Activated naive CD4-positive, alpha-beta T cell treated with anti-CD3 and anti-CD28 coated beads for 36 hours (primary cell): ENCODE data around the gene USP9Y. TPM values are rescaled to one million over a fixed set of nuclear protein-coding genes. Genes with fewer than 3 reads are reported as not detected.
A peak's percentile ranks its signal among the peaks of the same experiment; 100 is the strongest.
"Not testable (repeated sequence)": the region's sequence is repeated elsewhere in the genome, so short reads cannot be mapped to it uniquely, and the experiment has no call there.

ENCODE experiments used
- CTCF ChIA-PET: fragments of 350-600 bp; sonication (Branson Sonifier 250); formaldehyde crosslinking; loops from one replicate; lab custom pipeline; 2021; ENCODE audit warnings: antibody characterized with exemption; lab: Charles Lee
- DNase-seq: peaks from one replicate; pipeline ENCODE4 v3.0.0-alpha.2; 2020
- H3K27ac Mint-ChIP-seq: one replicate; pipeline ENCODE4 v1.8.0; 2021; ENCODE audit warnings: mild to moderate bottlenecking, mixed read lengths
- H3K27me3 Mint-ChIP-seq: one replicate; pipeline ENCODE4 v1.8.0; 2021; ENCODE audit warnings: low read depth, mixed read lengths
- H3K36me3 Mint-ChIP-seq: one replicate; pipeline ENCODE4 v1.8.0; 2021; ENCODE audit warnings: low read depth, mixed read lengths
- H3K4me1 Mint-ChIP-seq: one replicate; pipeline ENCODE4 v1.8.0; 2021; ENCODE audit warnings: low read depth, mixed read lengths
- H3K4me3 Mint-ChIP-seq: one replicate; pipeline ENCODE4 v1.8.0; 2021; ENCODE audit warnings: mild to moderate bottlenecking, moderate library complexity, mixed read lengths
- H3K9me3 Mint-ChIP-seq: one replicate; pipeline ENCODE4 v1.8.0; 2021; ENCODE audit warnings: mixed read lengths
- intact Hi-C: fragments of 100-400 bp; cut with micrococcal nuclease; formaldehyde crosslinking; loops from one replicate; pipeline ENCODE4 v1.15.1; 2023
- total RNA-seq, 2 experiments: library from RNA; stranded (reverse); gene quantifications; one replicate each; pipeline ENCODE4 v1.2.3, GENCODE V29; 2021

The USP9Y gene, protein sequence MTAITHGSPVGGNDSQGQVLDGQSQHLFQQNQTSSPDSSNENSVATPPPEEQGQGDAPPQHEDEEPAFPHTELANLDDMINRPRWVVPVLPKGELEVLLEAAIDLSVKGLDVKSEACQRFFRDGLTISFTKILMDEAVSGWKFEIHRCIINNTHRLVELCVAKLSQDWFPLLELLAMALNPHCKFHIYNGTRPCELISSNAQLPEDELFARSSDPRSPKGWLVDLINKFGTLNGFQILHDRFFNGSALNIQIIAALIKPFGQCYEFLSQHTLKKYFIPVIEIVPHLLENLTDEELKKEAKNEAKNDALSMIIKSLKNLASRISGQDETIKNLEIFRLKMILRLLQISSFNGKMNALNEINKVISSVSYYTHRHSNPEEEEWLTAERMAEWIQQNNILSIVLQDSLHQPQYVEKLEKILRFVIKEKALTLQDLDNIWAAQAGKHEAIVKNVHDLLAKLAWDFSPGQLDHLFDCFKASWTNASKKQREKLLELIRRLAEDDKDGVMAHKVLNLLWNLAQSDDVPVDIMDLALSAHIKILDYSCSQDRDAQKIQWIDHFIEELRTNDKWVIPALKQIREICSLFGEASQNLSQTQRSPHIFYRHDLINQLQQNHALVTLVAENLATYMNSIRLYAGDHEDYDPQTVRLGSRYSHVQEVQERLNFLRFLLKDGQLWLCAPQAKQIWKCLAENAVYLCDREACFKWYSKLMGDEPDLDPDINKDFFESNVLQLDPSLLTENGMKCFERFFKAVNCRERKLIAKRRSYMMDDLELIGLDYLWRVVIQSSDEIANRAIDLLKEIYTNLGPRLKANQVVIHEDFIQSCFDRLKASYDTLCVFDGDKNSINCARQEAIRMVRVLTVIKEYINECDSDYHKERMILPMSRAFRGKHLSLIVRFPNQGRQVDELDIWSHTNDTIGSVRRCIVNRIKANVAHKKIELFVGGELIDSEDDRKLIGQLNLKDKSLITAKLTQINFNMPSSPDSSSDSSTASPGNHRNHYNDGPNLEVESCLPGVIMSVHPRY (N-terminal part only)
- 10 to 100 TPM; 12.7 to 14.6 TPM for total RNA-seq

DNA sequence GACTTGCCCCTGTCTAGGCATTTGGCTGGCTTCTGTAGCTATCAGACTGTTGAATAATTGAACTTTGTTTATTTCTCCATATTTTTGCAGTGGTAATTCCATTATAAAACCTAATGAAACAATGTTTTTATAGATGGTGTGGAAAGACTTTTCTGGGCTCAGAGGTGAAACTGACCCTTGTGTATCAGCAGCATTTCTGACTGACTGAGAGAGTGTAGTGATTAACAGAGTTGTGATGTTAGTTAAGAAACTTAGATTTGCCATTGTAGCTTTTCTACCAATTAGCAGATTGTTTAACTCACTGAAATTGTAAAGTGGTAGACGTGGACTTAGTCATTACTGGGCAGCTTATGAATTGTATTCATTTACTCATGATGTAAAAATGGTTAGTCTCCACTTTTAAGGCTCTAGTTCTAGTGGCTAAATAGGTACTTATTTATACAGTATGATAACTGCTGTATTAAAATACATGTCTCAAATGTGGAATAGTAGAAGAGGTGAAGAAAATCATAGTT is at the start of gene USP9Y:
Gene USP9Y, plus strand, starts transcription at position 51 of the 515 bp plus-strand sequence. CDS start 8,217 bp downstream, outside the sequence.
- CTCF ChIA-PET = no interaction called here
- no peak within 1 kb of the TSS for H3K27ac Mint-ChIP-seq
- H3K4me3 Mint-ChIP-seq = no peak within 1 kb of the TSS
- H3K27me3 Mint-ChIP-seq = no peaks in the 10 kb centered on the region
- H3K9me3 Mint-ChIP-seq = peaks cover 12% of the 10 kb centered on the region
- DNase-seq = no peak
- intact Hi-C loops = no loop called here
- H3K36me3 Mint-ChIP-seq = peaks cover 58% of the 10 kb centered on the region
- H3K4me1 Mint-ChIP-seq = peaks cover 2% of the 10 kb centered on the region

DNA sequence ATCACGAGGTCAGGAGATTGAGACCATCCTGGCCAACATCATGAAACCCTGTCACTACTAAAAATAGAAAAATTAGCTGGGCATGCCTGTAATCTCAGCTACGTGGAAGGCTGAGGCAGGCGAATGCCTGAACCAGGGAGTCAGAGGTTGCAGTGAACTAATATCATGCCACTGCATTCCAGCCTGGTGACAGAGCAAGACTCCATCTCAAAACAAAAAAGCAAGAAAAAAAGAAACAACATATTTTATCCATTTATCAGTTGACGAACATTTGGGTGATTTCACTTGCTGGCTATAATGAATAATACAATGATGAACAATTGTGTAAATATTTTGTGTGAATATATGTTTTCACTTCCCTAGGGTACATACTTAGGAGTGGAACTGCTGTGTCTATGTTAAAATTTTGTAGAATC is 49.4 kb upstream of the USP9Y start:
- Mint-ChIP-seq H3K27me3 (no peaks in the 10 kb centered on the region), H3K4me3 (no peak overlapping the region)

DNA sequence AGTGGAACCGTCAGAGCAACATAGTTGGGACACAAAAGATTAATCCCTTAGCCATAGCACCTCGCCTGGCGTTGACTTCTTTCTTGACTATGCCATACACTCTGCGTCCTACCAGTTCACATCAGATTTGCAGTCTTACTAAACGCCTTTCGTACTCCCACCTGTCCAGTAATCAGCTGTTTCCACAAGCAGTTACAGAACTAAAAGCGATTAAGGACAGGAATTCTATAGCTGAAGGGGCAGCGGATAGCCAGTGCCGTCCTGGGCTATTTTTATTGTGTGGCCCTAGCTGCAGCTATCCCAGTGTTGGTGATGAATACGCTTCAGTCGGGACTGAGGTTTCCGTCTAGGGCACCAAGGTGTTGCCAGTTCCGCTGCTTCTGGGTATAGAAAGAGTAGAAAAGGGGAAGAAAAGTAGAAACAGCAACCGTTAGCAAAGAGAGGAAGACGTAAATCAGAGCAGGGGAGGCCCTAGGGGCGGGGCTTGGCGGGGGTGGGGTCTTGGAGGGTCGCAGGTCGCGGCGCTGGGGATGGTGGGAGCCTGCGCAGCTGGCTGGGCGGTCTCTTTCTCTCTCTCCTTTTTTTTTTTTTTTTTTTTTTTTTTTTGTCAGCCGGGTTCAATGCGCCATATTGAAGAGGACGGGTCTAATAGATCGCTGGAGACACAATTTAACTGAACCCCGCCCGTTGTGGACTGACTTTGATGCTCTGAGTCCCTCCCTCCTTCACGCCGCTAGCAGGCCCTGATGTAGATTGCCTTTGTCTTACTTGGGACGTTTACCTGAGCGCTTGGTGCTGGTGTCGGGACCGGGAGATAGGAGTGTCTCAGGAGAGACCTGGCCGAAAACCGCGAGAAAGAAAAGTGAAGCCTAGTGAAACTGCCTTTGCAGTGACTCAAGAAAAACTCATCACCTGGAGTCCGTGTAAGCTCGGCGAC is 39.0 kb upstream of the USP9Y start:
- Mint-ChIP-seq H3K27me3 (no peaks in the 10 kb centered on the region), H3K4me3 (peak overlapping the region; percentile 92), H3K27ac (peak overlapping the region; percentile 98), H3K9me3 (no peaks in the 10 kb centered on the region), H3K4me1 (peaks cover 23% of the 10 kb centered on the region), H3K36me3 (peaks cover 18% of the 10 kb centered on the region)
- peak; percentile 86 for DNase-seq
- CTCF ChIA-PET = no interaction called here
- intact Hi-C loops = loop anchor here (1.0 to 2.0 kb wide), 4 partner anchors 71 to 817 kb away; partner anchors contain the start of gene DDX3Y

More for the DNA sequence above, 49.4 kb upstream of the USP9Y start:
- CTCF ChIA-PET = no interaction called here
- Mint-ChIP-seq H3K4me1 (no peaks in the 10 kb centered on the region), H3K27ac (no peak overlapping the region), H3K36me3 (peaks cover 2% of the 10 kb centered on the region), H3K9me3 (no peaks in the 10 kb centered on the region)
- intact Hi-C loops = no loop called here
- DNase-seq = no peak

DNA sequence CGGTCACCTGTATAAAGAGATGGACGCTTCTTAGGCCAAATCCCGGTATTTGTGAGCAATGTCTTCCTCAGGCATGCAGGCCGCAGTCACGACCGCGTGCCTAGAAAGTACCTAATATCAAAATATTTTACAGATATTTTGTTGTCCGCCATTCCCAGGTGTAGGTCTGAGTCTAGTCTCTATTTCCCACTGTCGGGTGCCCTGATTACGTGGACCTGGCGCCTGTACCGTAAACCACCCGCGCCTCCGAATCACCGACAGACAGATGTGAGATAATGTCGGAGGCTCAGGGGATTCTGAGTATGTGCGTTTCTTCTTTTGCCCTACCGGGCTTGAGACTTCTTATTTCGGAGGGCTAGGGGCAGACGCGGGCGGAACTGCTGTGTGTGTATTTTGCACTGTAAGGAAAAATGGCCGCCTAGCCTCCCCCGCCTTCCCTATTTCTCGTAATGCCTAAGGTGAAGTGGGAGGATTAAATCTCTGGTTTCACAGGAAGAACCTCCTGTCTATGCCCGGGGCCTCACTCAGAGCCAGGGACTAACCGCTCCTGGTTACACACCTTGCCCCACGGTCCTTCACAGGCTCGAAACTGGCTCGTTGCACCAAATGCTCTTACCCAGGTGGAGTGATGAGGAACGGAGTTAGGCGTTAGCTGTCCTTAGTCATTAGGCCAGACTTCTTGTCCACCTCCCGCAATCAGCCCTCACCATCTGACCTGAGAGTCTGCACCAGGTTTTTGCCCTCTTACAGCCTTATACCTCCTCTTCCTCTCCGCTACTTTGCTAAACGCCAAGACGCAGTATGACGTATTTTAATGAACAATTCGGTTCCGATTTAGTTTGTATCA is 38.1 kb upstream of the USP9Y start:
- H3K9me3 Mint-ChIP-seq = no peaks in the 10 kb centered on the region
- CTCF ChIA-PET = no interaction called here
- peaks cover 19% of the 10 kb centered on the region for H3K36me3 Mint-ChIP-seq
- intact Hi-C loops = loop anchor here (1.0 to 2.0 kb wide), 4 partner anchors 70 to 816 kb away; partner anchors contain the start of gene DDX3Y
- no peaks in the 10 kb centered on the region for H3K27me3 Mint-ChIP-seq
- H3K27ac Mint-ChIP-seq = peak overlapping the region; percentile 98
- peak; percentile 73 for DNase-seq
- H3K4me3 Mint-ChIP-seq = peak overlapping the region; percentile 92
- peaks cover 24% of the 10 kb centered on the region for H3K4me1 Mint-ChIP-seq

DNA sequence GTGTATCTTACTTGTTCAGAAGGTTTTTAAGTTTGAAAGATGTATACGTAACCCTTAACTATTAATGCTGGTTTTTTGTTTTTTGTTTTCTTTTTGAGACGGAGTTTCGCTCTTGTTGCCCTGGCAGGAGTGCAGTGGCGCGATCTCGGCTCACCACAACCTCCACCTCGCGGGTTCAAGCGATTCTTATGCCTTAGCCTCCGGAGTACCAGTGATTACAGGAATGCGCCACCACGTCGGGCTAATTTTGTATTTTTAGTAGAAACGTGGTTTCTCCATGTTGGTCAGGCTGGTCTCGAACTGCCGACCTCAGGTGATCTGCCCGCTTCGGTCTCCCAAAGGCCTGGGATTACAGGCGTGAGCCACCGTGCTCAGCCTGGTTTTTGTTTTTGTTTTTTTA is 37.2 kb upstream of the USP9Y start:
- Mint-ChIP-seq H3K4me3 (peak overlapping the region; percentile 92), H3K27ac (peak overlapping the region; percentile 98), H3K36me3 (peaks cover 23% of the 10 kb centered on the region), H3K4me1 (peaks cover 30% of the 10 kb centered on the region)
- intact Hi-C loops = loop anchor here (2.0 kb wide), 3 partner anchors 69 to 815 kb away; no protein-coding TSS in a partner anchor
- H3K27me3 Mint-ChIP-seq, DNase-seq, CTCF ChIA-PET, H3K9me3 Mint-ChIP-seq: not testable (repeated sequence)

DNA sequence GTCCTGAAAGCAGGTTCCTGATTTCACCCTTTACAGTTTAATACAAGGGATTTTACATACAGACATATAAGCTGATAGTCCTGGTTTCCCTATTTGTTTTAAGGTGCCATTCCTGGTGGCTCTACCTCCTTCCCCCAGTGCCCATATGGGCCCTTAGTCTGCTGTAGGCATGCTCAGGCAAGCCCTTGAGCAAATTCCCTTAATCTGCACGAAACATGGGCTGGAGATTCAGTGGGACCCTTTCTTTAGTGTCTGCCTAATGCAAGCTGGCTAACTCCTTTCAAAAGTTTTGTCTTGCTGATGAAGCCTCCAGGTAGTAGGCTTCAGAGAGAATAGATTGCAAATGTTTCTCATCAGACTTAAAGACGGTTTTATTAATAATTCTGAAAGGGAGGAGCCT is 22.9 kb upstream of the USP9Y start:
- H3K9me3 Mint-ChIP-seq = peaks cover 3% of the 10 kb centered on the region
- intact Hi-C loops = no loop called here

DNA sequence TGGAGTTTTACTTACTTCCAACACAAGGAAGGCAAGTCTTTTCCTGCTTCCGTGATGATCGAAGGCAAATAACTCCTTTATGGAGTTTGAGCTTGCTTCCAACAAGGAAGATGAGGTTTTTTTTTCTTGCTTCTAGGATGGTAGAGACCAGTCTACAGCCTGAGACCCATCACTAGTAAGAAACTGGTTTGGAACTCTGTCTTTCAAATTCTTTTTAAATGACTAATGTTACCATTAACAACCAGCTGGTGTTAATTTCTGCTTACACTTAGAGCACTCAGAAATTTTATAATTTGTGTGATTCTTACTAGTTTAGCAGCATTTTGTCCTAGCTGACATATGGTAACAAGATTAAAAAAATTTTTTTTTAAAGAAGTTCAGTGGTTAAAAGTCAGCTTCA is 19.5 kb upstream of the USP9Y start:
- Mint-ChIP-seq H3K27me3 (no peaks in the 10 kb centered on the region), H3K4me3 (no peak overlapping the region), H3K4me1 (peaks cover 35% of the 10 kb centered on the region), H3K9me3 (peaks cover 2% of the 10 kb centered on the region), H3K36me3 (peaks cover 19% of the 10 kb centered on the region), H3K27ac (no peak overlapping the region)
- no peak for DNase-seq
- CTCF ChIA-PET = no interaction called here
- intact Hi-C loops = no loop called here

More for the DNA sequence above, 22.9 kb upstream of the USP9Y start:
- Mint-ChIP-seq H3K36me3 (peaks cover 11% of the 10 kb centered on the region), H3K4me1 (peaks cover 32% of the 10 kb centered on the region), H3K27me3 (no peaks in the 10 kb centered on the region), H3K4me3 (no peak overlapping the region), H3K27ac (no peak overlapping the region)
- CTCF ChIA-PET = no interaction called here
- DNase-seq = no peak

DNA sequence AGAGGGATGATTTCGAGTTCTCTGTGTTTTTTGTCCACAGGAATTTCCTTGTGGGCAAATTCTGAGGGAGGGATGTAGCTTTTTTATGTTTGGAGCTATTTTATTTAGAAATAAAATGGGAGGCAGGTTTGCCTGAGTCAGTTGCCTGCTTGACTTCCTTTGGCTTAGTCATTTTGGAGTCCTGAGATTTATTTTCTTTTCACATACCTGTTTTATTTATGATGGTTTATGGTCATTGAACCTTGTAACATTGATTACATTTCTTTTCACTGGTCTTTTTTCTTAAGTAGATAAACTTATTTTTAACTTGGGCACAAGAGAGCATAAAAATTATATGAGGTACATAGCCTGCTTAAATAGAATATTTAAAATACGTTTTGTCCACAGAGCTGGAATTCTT is 12.7 kb upstream of the USP9Y start:
- Mint-ChIP-seq H3K4me3 (no peak overlapping the region), H3K36me3 (peaks cover 52% of the 10 kb centered on the region), H3K27me3 (no peaks in the 10 kb centered on the region), H3K27ac (no peak overlapping the region), H3K9me3 (peaks cover 6% of the 10 kb centered on the region), H3K4me1 (peaks cover 9% of the 10 kb centered on the region)
- intact Hi-C loops = no loop called here
- CTCF ChIA-PET = no interaction called here
- no peak for DNase-seq

DNA sequence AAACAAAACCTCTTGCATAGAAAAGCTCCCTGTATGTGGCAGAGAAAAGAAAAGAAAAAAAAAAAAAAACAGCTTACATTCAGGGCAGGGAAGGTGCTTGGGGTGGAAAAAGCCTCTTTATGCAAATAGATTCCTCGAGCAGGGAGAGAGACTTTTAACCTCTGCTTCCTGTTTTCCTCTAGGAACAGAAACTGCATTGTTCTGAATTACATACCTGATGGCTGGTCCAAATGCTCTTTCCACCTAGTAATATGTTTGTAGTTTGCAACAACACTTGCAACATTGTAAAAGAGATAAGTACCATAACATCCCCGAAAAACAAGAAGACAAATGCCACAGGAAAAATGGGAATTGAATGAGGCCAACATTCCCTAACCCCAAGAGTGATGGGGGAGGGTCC is 944 bp upstream of the USP9Y start:
- intact Hi-C loops = no loop called here
- H3K4me1 Mint-ChIP-seq = peaks cover 2% of the 10 kb centered on the region
- peaks cover 54% of the 10 kb centered on the region for H3K36me3 Mint-ChIP-seq
- H3K27ac Mint-ChIP-seq = no peak overlapping the region
- H3K4me3 Mint-ChIP-seq = no peak overlapping the region
- DNase-seq = no peak
- H3K9me3 Mint-ChIP-seq = peaks cover 12% of the 10 kb centered on the region
- CTCF ChIA-PET = no interaction called here
- no peaks in the 10 kb centered on the region for H3K27me3 Mint-ChIP-seq

DNA sequence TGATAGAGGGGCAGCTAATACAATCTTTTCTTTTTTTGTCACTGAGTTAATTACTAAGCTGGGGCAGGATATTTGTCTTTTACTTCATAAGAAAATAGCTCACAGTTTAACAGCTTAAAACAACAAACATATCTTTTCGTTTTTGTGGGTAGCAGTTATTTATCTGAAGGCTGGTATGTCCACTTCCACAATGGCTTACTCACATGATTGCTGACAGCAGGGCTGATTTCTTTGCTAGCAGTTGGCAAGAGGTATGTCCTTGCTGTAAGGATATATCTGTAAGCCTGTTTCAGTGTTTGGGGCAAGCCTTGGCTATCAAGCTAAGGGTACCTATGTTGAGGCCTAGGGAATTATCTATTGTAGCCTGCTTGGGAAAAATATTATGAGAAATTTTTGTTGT is 1.1 kb downstream of the USP9Y start:
- intact Hi-C loops = no loop called here
- H3K36me3 Mint-ChIP-seq = peaks cover 59% of the 10 kb centered on the region
- no peak overlapping the region for H3K27ac Mint-ChIP-seq
- H3K27me3 Mint-ChIP-seq = no peaks in the 10 kb centered on the region
- no peak for DNase-seq
- H3K9me3 Mint-ChIP-seq = peaks cover 12% of the 10 kb centered on the region
- CTCF ChIA-PET = no interaction called here
- peaks cover 2% of the 10 kb centered on the region for H3K4me1 Mint-ChIP-seq
- H3K4me3 Mint-ChIP-seq = no peak overlapping the region

DNA sequence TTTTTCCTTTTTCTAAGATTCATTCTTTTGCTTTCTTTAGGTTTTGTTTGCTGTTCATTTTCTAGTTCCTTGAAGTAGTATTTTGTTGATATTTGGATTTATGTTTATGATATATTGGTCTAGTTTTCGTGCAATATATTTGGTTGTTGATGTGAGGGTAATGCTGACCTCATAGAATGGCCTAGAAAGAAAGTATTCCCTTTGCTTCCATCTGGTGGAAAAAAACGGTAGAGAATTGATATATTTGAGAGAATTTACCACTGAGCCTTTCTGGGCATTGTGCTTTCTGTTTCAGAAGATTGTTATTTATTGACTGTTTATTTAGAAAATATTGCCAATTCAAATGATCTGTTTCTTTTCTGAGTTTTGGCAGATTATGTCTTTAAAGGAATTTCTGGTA is 9.4 kb downstream of the USP9Y start:
- peaks cover 19% of the 10 kb centered on the region for H3K4me1 Mint-ChIP-seq
- DNase-seq = no peak
- no peaks in the 10 kb centered on the region for H3K27me3 Mint-ChIP-seq
- H3K4me3 Mint-ChIP-seq = no peak overlapping the region
- H3K27ac Mint-ChIP-seq = no peak overlapping the region
- H3K9me3 Mint-ChIP-seq = no peaks in the 10 kb centered on the region
- H3K36me3 Mint-ChIP-seq = peaks cover 15% of the 10 kb centered on the region
- intact Hi-C loops = no loop called here
- CTCF ChIA-PET = interaction anchor here (0.6 kb wide), 1 partner anchor 355 kb away, joined by 3 read pairs; no protein-coding TSS in a partner anchor
